Adrenal gland (tissue), 12 donors: ENCODE results near the gene RDH12. TPM values are rescaled to one million over a fixed set of nuclear protein-coding genes. Genes with fewer than 3 reads are reported as not detected.

ENCODE experiments used
- DNase-seq, 7 donors: peaks; one replicate each; pipeline ENCODE4 v3.0.0-alpha.2; 2019 to 2020
- H3K27ac ChIP-seq, 5 donors: fragments of 200-600 bp; sonication (generic) in 4 of 5; 1 replicate in 3 of 5; 2 replicates in 2 of 5; pipeline versions ENCODE4 v1.5.1 to v1.8.0; 2016 to 2020; ENCODE audit warnings: mild to moderate bottlenecking in 1 of 5
- H3K27me3 ChIP-seq: fragments of 200-600 bp; 2 replicates; pipeline ENCODE4 v1.8.0; 2021
- H3K36me3 ChIP-seq, 2 donors: fragments of 200-600 bp; replicated peaks in 1 of 2; 1 replicate in 1 of 2; 2 replicates in 1 of 2; pipeline versions ENCODE4 v1.5.1 to v1.8.0; 2018 to 2022
- H3K4me1 ChIP-seq, 2 donors: fragments of 200-600 bp; replicated peaks in 1 of 2; 1 replicate in 1 of 2; 2 replicates in 1 of 2; pipeline versions ENCODE4 v1.5.1 to v1.8.0; 2018 to 2021
- H3K4me3 ChIP-seq, 4 donors: fragments of 200-600 bp; sonication (generic) in 3 of 4; one replicate each; pipeline ENCODE4 v1.5.1; 2016 to 2018
- H3K9me3 ChIP-seq, 3 donors: fragments of 200-600 bp; sonication (generic) in 1 of 3; replicated peaks in 1 of 3; 1 replicate in 2 of 3; 2 replicates in 1 of 3; pipeline versions ENCODE4 v1.5.1 to v1.8.0; 2016 to 2021
- CTCF ChIP-seq, 6 experiments: fragments of 450-650 bp in 4 of 6; fragments of 200-600 bp in 2 of 6; sonication (generic) in 1 of 6; IDR thresholded peaks; 1 replicate in 5 of 6; 2 replicates in 1 of 6; pipeline versions ENCODE4 v1.5.1 to v1.8.0; 2016 to 2021; ENCODE audit warnings: antibody characterized with exemption in 6 of 6, mild to moderate bottlenecking in 2 of 6, moderate library complexity in 1 of 6
- POLR2A ChIP-seq, 2 donors: fragments of 450-650 bp; IDR thresholded peaks; one replicate each; pipeline ENCODE4 v1.6.1; 2017; ENCODE audit warnings: antibody characterized with exemption in 2 of 2, mild to moderate bottlenecking in 2 of 2, moderate library complexity in 1 of 2
- WGBS, 4 donors: extraction: QIAGEN DNeasy Blood & Tissue Kit in 2 of 4; methylation state at CpG; one replicate each; pipeline versions ENCODE4 v1.1.5 to v1.1.7; 2013 to 2017; 5-methylcytosine and 5-hydroxymethylcytosine counted together
- intact Hi-C, 2 donors: fragments of 100-400 bp; cut with DNase I; formaldehyde crosslinking; loops; one replicate each; pipeline versions ENCODE4 v1.14.1 to v1.15.0; 2022 to 2023
- polyA plus RNA-seq, 3 donors: library from polyadenylated mRNA; stranded (reverse); fragments of 200-250 nt in 2 of 3; fragments of 350-450 nt in 1 of 3; fragmentation: Illumina TruSeq in 1 of 3; extraction: RNeasy Lipid Tissue Mini Kit (QIAGEN cat#74804) in 1 of 3; gene quantifications; one replicate each; pipeline ENCODE4 v1.2.3, GENCODE V29; 2013 to 2014
- total RNA-seq, 9 donors: library from RNA; depleted of rRNA in 4 of 9; stranded (reverse); fragments of >200 nt in 4 of 9; fragments of 120-200 nt in 1 of 9; fragmentation: NEBNext Ultra II Directional in 1 of 9; extraction: Animal tissue kit (Norgen Biotek cat#: 25700) in 1 of 9; gene quantifications; one replicate each; pipeline versions ENCODE4 v1.1.0 to v1.2.4, GENCODE V29; 2013 to 2023
- donor health status: healthy with polysubstance abuse.
- donor health status: Bipolar disorder and iron deficiency.
- donor health status: DM: yes; HTN: yes; CAD: no.
- donor health status: DM: no; HTN: no; CAD: no.
- donor health status: DM: no; HTN: no; CAD: no.
- donor health status: DM: yes; HTN: yes; CAD: no.

The RDH12 gene
- total and polyA plus RNA-seq, 12 donors = 1.0 to 192 (median 2.5) TPM

GRCh38 chr14:67746927-67747326 lies 45.2 kb downstream of the RDH12 start:
- WGBS, 4 donors = 92 to 100% (median 96%) methylated on average over 1 of the region's 1 CpG
- H3K27me3 ChIP-seq = no peaks in the 10 kb centered on the region
- H3K4me1 ChIP-seq = no peaks in the 10 kb centered on the region
- H3K27ac ChIP-seq = no peak overlapping the region
- no peaks in the 10 kb centered on the region for H3K9me3 ChIP-seq
- DNase-seq = no peak
- H3K4me3 ChIP-seq = no peak overlapping the region
- peaks cover 0 to 39% of the 10 kb centered on the region in 2 donors for H3K36me3 ChIP-seq
- intact Hi-C loops = no loop called here
- no peak for TF ChIP-seq POLR2A (IDR thresholded peaks at IDR 0.05)
- TF ChIP-seq CTCF (IDR thresholded peaks at IDR 0.05) = no peak

- TF ChIP-seq POLR2A (IDR thresholded peaks at IDR 0.05) (no peak), CTCF (IDR thresholded peaks at IDR 0.05) (no peak)
- H3K27me3 ChIP-seq = no peaks in the 10 kb centered on the region
- no peak for DNase-seq
- intact Hi-C loops = no loop called here
- whole genome bisulfite sequencing, 4 donors = 87 to 99% (median 93%) methylated on average over 6 to 10 of the region's 10 CpGs
- no peak overlapping the region for H3K27ac ChIP-seq
- peaks cover 0 to 53% of the 10 kb centered on the region in 2 donors for H3K36me3 ChIP-seq
- no peaks in the 10 kb centered on the region for H3K9me3 ChIP-seq
- no peak overlapping the region for H3K4me3 ChIP-seq
- H3K4me1 ChIP-seq = no peaks in the 10 kb centered on the region
These were observed 46.6 kb downstream of the RDH12 start for GRCh38 chr14:67748312-67748711.

GRCh38 chr14:67749341-67750084 lies 47.8 kb downstream of the RDH12 start:
- H3K9me3 ChIP-seq = no peaks in the 10 kb centered on the region
- 90 to 98% (median 96%) methylated on average over 6 of the region's 6 CpGs for WGBS, 4 donors
- no peak for DNase-seq
- no peaks in the 10 kb centered on the region for H3K27me3 ChIP-seq
- intact Hi-C loops = no loop called here
- TF ChIP-seq CTCF (IDR thresholded peaks at IDR 0.05) (no peak), POLR2A (IDR thresholded peaks at IDR 0.05) (no peak)
- H3K27ac ChIP-seq = no peak overlapping the region
- peaks cover 0 to 65% of the 10 kb centered on the region in 2 donors for H3K36me3 ChIP-seq
- H3K4me1 ChIP-seq = no peaks in the 10 kb centered on the region
- no peak overlapping the region for H3K4me3 ChIP-seq

GRCh38 chr14:67756496-67756895 lies 54.8 kb downstream of the RDH12 start:
- 96 to 100% (median 98%) methylated on average over 1 of the region's 1 CpG for WGBS, 4 donors
- DNase-seq = no peak
- Histone ChIP-seq H3K36me3 (peaks cover 0 to 65% of the 10 kb centered on the region in 2 donors), H3K4me3 (no peak overlapping the region), H3K4me1 (no peaks in the 10 kb centered on the region), H3K27ac (no peak overlapping the region), H3K9me3 (no peaks in the 10 kb centered on the region), H3K27me3 (no peaks in the 10 kb centered on the region)
- intact Hi-C loops = no loop called here
- no peak for TF ChIP-seq POLR2A (IDR thresholded peaks at IDR 0.05)
- no peak for TF ChIP-seq CTCF (IDR thresholded peaks at IDR 0.05)
